Stomach smooth muscle (tissue), 2 donors: ENCODE results near the gene SRGAP2B.
"Not testable (repeated sequence)": the region's sequence is repeated elsewhere in the genome, so short reads cannot be mapped to it uniquely, and the experiment has no call there.

ENCODE experiments used
- H3K27ac ChIP-seq: one replicate; pipeline ENCODE4 v1.7.0; 2013; ENCODE audit warnings: mild to moderate bottlenecking, low read length, inconsistent platforms
- H3K27me3 ChIP-seq, 2 donors: one replicate each; pipeline ENCODE4 v1.7.0; 2013; ENCODE audit warnings: low read length in 2 of 2; ENCODE audit not compliant: insufficient read depth in 2 of 2, control insufficient read depth in 1 of 2
- H3K36me3 ChIP-seq, 2 donors: one replicate each; pipeline ENCODE4 v1.7.0; 2013; ENCODE audit warnings: low read length in 2 of 2; ENCODE audit not compliant: control insufficient read depth in 2 of 2, insufficient read depth in 2 of 2
- H3K4me1 ChIP-seq: one replicate; pipeline ENCODE4 v1.7.0; 2013; ENCODE audit warnings: low read length; ENCODE audit not compliant: control insufficient read depth, insufficient read depth
- H3K4me3 ChIP-seq, 2 donors: one replicate each; pipeline ENCODE4 v1.7.0; 2013; ENCODE audit warnings: low read length in 2 of 2
- H3K9ac ChIP-seq, 2 donors: one replicate each; pipeline ENCODE4 v1.7.0; 2013; ENCODE audit warnings: low read length in 2 of 2, mild to moderate bottlenecking in 1 of 2
- H3K9me3 ChIP-seq, 2 donors: one replicate each; pipeline ENCODE4 v1.7.0; 2013; ENCODE audit warnings: low read length in 2 of 2; ENCODE audit not compliant: control insufficient read depth in 2 of 2
- donor health status: healthy.
- donor health status: Pancreatic carcinoma.

Gene SRGAP2B

GRCh38 chr1:144986171-144986860 is 108.8 kb downstream of the SRGAP2B start:
- not testable (repeated sequence) for H3K27me3 ChIP-seq, H3K4me1 ChIP-seq, H3K9ac ChIP-seq, H3K36me3 ChIP-seq, H3K4me3 ChIP-seq, H3K27ac ChIP-seq, H3K9me3 ChIP-seq

DNA sequence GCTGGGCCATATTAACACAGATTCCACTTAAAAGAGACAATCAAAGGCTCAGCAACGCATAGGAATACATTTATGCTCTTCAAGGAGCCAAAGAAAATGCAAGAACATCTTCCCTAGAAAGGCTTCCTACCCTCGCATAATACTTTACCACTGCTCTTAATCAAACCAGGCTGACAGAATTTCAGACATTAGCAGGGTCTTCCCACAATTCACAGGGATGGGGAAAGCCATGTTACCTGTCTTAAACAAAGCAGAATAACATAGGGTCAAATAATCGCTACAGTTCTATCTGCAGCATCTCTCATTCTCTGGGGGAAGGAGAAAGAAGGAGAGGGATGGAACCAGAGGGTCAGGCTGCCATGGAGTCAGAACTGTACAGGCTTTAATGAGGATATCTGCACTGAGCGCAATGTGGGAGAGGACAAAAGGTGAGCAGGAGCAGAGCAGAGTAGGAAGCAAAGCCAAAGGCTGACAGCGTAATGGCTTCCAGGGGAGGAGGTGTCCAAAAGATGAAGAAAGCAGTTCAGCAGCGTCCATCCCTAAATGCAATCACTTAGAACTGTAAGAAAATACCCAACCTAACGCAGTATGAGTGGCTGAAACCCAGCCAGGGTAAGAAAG is 109.5 kb downstream of the SRGAP2B start:
- not testable (repeated sequence) for H3K9me3 ChIP-seq, H3K27me3 ChIP-seq, H3K36me3 ChIP-seq, H3K27ac ChIP-seq, H3K4me3 ChIP-seq, H3K9ac ChIP-seq, H3K4me1 ChIP-seq

DNA sequence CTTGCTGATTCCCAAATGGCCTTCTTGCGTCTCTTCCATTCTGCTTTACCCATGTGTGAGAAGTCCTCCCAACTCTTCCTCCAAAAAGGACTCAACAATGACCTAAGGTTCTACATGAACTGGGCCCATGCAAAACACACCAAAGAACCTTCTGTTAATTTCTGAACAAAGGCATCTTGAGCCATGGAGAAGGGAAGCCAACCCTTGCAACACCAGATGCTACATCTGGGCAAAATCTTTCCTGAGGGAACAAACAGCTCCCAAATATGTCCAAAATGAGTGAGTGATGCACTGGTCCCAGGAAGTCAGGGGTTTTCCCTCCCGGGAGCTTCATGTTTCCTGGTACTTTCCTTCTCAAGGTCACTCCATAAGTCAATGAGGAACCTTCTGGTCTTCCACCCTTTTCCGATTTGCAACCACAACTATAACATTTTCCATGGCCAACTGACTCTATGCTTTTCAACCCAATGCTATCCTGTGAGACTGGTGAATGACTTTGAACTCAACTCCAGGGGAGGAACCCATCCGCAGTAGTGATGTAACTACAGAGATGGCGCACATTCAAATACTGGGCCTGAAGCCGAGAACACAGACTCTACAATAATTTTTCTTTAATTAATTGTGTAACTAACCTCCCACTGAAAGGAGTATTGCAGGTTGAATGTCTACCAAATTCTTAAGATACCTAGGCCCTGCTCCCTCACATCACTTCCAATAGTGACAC is 112.2 kb downstream of the SRGAP2B start:
- not testable (repeated sequence) for H3K4me3 ChIP-seq, H3K4me1 ChIP-seq, H3K36me3 ChIP-seq, H3K9me3 ChIP-seq, H3K27me3 ChIP-seq, H3K9ac ChIP-seq, H3K27ac ChIP-seq

DNA sequence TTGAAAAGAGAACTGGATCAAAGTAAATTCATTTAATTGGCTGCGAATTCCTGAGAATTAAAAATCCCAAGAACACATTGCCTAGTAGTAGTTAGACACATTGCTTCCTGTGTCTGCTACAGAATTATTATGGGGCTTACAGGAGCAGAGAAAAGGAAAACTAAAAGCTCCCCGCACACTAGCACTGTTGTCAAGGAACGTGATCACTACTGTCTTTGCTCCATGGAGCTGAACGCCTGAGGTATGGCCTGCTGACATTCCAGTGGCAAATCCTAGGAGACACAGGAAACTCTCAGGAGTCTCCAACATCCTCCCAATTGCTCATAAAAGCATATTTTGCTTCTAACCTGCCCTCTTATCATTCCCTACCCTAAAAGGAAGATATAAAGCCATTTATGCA is 114.0 kb downstream of the SRGAP2B start:
- not testable (repeated sequence) for H3K9ac ChIP-seq, H3K4me1 ChIP-seq, H3K27ac ChIP-seq, H3K9me3 ChIP-seq, H3K36me3 ChIP-seq, H3K4me3 ChIP-seq, H3K27me3 ChIP-seq

- not testable (repeated sequence) for H3K9ac ChIP-seq, H3K9me3 ChIP-seq, H3K27me3 ChIP-seq, H3K4me1 ChIP-seq, H3K36me3 ChIP-seq, H3K27ac ChIP-seq, H3K4me3 ChIP-seq
Measured at GRCh38 chr1:144979960-144980595, 115.0 kb downstream of the SRGAP2B start.

GRCh38 chr1:144977856-144978255 is 117.3 kb downstream of the SRGAP2B start:
- H3K27me3 ChIP-seq, H3K4me1 ChIP-seq, H3K9me3 ChIP-seq, H3K27ac ChIP-seq, H3K4me3 ChIP-seq, H3K9ac ChIP-seq, H3K36me3 ChIP-seq: not testable (repeated sequence)

DNA sequence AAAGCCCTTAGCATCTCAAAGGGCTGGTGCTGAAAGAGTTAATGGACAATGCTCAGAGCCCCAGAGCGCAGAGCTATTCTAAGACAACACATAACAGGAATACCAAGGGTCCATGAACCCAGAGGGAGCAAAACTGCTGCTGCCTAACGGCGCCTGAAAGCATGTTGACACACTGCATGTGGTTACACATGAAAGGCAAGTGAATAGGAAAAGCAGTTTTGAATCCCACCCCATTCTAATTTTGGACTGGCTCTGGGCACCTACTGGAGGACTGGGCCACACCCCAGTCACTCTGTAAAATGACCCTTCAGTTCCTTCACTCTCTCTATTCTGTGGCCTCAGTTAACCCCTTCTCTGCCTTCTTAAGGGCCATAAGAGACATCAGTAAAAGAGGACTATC is 123.2 kb downstream of the SRGAP2B start:
- H3K36me3 ChIP-seq, H3K9me3 ChIP-seq, H3K9ac ChIP-seq, H3K4me3 ChIP-seq, H3K27ac ChIP-seq, H3K4me1 ChIP-seq, H3K27me3 ChIP-seq: not testable (repeated sequence)

DNA sequence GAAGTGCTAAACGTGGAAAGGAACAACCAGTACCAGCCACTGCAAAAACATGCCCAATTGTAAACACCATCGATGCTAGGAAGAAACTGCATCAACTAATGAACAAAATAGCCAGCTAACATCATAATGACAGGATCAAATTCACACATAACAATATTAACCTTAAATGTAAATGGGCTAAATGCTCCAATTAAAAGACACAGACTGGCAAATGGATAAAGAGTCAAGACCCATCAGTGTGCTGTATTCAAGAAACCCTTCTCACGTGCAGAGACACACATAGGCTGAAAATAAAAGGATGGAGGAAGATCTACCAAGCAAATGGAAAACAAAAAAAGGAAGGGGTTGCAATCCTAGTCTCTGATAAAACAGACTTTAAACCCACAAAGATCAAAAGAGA is 128.6 kb downstream of the SRGAP2B start:
- H3K27ac ChIP-seq, H3K4me1 ChIP-seq, H3K36me3 ChIP-seq, H3K27me3 ChIP-seq, H3K4me3 ChIP-seq, H3K9me3 ChIP-seq, H3K9ac ChIP-seq: not testable (repeated sequence)

DNA sequence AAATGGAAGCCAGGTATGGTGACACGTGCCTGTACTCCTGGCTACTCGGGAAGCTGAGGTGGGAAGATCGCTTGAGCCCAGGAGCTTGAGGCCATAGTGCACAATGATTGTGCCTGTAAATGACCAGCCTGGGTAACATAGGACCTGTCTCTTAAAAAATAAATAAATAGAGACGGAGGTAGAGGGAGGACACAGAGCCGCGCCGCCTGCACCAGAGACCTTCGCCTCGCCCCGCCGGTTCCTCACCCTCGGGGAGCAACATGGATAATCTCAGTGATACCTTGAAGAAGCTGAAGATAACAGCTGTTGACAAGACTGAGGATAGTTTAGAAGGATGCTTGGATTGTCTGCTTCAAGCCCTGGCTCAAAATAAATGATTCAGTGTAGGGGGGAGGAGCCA is 130.4 kb downstream of the SRGAP2B start:
- not testable (repeated sequence) for H3K36me3 ChIP-seq, H3K27ac ChIP-seq, H3K27me3 ChIP-seq, H3K9me3 ChIP-seq, H3K4me3 ChIP-seq, H3K9ac ChIP-seq, H3K4me1 ChIP-seq

- H3K4me1 ChIP-seq, H3K4me3 ChIP-seq, H3K27me3 ChIP-seq, H3K36me3 ChIP-seq, H3K27ac ChIP-seq, H3K9me3 ChIP-seq, H3K9ac ChIP-seq: not testable (repeated sequence)
Measured at GRCh38 chr1:144964186-144964585, 130.9 kb downstream of the SRGAP2B start.

DNA sequence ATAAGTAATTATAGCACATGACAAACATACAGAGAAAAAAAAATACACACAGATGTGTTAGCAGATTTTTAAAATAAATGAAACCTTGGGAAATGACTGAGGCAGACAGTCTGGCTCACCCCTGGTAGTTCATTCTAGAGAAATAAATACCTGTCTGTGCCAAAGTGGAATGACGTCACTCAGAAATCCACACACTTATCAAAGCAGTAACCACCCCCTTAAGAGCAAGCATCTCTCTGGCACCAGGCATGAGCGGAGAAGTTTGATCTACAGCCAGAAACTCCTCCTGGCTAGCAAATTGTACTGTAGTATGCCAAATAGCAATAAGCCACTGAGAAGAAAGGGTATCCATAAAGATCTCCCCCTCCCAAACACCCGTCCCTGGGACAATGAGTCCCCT is 131.6 kb downstream of the SRGAP2B start:
- not testable (repeated sequence) for H3K4me3 ChIP-seq, H3K4me1 ChIP-seq, H3K27ac ChIP-seq, H3K27me3 ChIP-seq, H3K9me3 ChIP-seq, H3K36me3 ChIP-seq, H3K9ac ChIP-seq
